HepG2 (cell line): ENCODE data around the gene SLC35G2. TPM values are rescaled to one million over a fixed set of nuclear protein-coding genes. Genes with fewer than 3 reads are reported as not detected.
"Not testable (repeated sequence)": the region's sequence is repeated elsewhere in the genome, so short reads cannot be mapped to it uniquely, and the experiment has no call there.

Experiments
- ATAC-seq: fragments of 200-7000 bp; cut with Tn5 transposase; 3 replicates; pipeline ENCODE4 v1.9.1; 2020; ENCODE audit warnings: mild to moderate bottlenecking, moderate library complexity
- BruUV-seq: library from RNA; stranded (reverse); fragments of 400-500 nt; replicated peaks from 2 replicates; lab custom pipeline; 2021; lab: Mats Ljungman, UMichigan
- CTCF ChIA-PET: fragments of 300-600 bp; formaldehyde crosslinking; extraction: SDS; loops from one replicate; lab custom pipeline; 2021; ENCODE audit warnings: low total read pairs, inconsistent platforms, low intra/inter-chr PET ratio; lab: Yijun Ruan, JAX
- POLR2A ChIA-PET: fragments of 350-600 bp; sonication (Branson Sonifier 250); formaldehyde crosslinking; loops from one replicate; lab custom pipeline; 2020; ENCODE audit warnings: antibody characterized with exemption, inconsistent platforms; lab: Yijun Ruan, JAX
- DNase-seq: peaks from one replicate; pipeline ENCODE4 v3.0.0-alpha.2; 2015; ENCODE audit warnings: low spot score
- FAIRE-seq: peaks from 3 replicates; lab custom pipeline; 2011; peaks lifted over from hg19 to GRCh38; lab: Jason Lieb, UNC
- H2AFZ ChIP-seq: one replicate; pipeline ENCODE4 v1.6.1; 2011; ENCODE audit warnings: low read length, inconsistent platforms
- H3K27ac ChIP-seq: fragments of 300-600 bp; 3 replicates; pipeline ENCODE4 v1.8.0; 2011; ENCODE audit warnings: mixed run types, mild to moderate bottlenecking, mixed read lengths, low read length, inconsistent platforms; ENCODE audit not compliant: insufficient read depth; ENCODE audit errors: extremely low read length
- H3K27me3 ChIP-seq, 2 experiments: fragments of 200-600 bp in 1 of 2; 2 replicates in 1 of 2; 3 replicates in 1 of 2; pipeline versions ENCODE4 v1.6.0 to v1.8.0; 2011; ENCODE audit warnings: low read length in 2 of 2, mild to moderate bottlenecking in 2 of 2, moderate library complexity in 2 of 2, inconsistent platforms in 1 of 2; ENCODE audit not compliant: insufficient read depth in 2 of 2, control insufficient read depth in 1 of 2
- H3K36me3 ChIP-seq, 2 experiments: fragments of 200-600 bp in 1 of 2; replicated peaks in 1 of 2; 2 replicates in 1 of 2; 3 replicates in 1 of 2; pipeline versions ENCODE4 v1.5.1 to v1.8.0; 2011; ENCODE audit warnings: low read length in 2 of 2, inconsistent platforms in 1 of 2; ENCODE audit not compliant: insufficient read depth in 2 of 2, control insufficient read depth in 1 of 2
- H3K4me1 ChIP-seq: 2 replicates; pipeline ENCODE4 v1.5.1; 2012; ENCODE audit warnings: low read length, inconsistent platforms; ENCODE audit not compliant: insufficient read depth
- H3K4me2 ChIP-seq: 2 replicates; pipeline ENCODE4 v1.6.0; 2011; ENCODE audit warnings: low read depth, low read length, inconsistent platforms
- H3K4me3 ChIP-seq, 3 experiments: fragments of 200-600 bp in 1 of 3; sonication (generic), shearing (Covaris generic) in 1 of 3; replicated peaks in 1 of 3; 2 replicates each; pipeline ENCODE4 v1.5.1; 2011 to 2016; ENCODE audit warnings: low read length in 3 of 3, inconsistent platforms in 2 of 3, low read depth in 2 of 3, mild to moderate bottlenecking in 2 of 3, control low read depth in 1 of 3, mixed read lengths in 1 of 3; ENCODE audit not compliant: insufficient read depth in 1 of 3
- H3K79me2 ChIP-seq: one replicate; pipeline ENCODE4 v1.6.1; 2011; ENCODE audit warnings: low read length, inconsistent platforms; ENCODE audit not compliant: insufficient read depth
- H3K9ac ChIP-seq: 2 replicates; pipeline ENCODE4 v1.6.0; 2011; ENCODE audit warnings: mild to moderate bottlenecking, low read depth, low read length, inconsistent platforms; ENCODE audit not compliant: insufficient read depth
- H3K9me3 ChIP-seq: 2 replicates; pipeline ENCODE4 v1.5.1; 2012; ENCODE audit warnings: mild to moderate bottlenecking, low read length
- H4K20me1 ChIP-seq: 2 replicates; pipeline ENCODE4 v1.6.0; 2011; ENCODE audit warnings: inconsistent platforms, mild to moderate bottlenecking, low read length, moderate library complexity; ENCODE audit not compliant: insufficient read depth
- HNF4A ChIP-seq: sonication (generic); formaldehyde crosslinking; IDR thresholded peaks from 2 replicates; pipeline ENCODE4 v1.4.0; 2020; ENCODE audit warnings: missing genetic modification reagents
- RFX1 ChIP-seq: fragments of 450-650 bp; IDR thresholded peaks from 2 replicates; pipeline ENCODE4 v1.6.1; 2017
- ZBTB10 ChIP-seq: sonication (generic); formaldehyde crosslinking; IDR thresholded peaks from 2 replicates; pipeline ENCODE4 v1.4.0; 2020; ENCODE audit warnings: missing genetic modification reagents, borderline replicate concordance
- ZNF101 ChIP-seq: sonication (generic); formaldehyde crosslinking; IDR thresholded peaks from 2 replicates; pipeline ENCODE4 v1.4.0; 2020; ENCODE audit warnings: mild to moderate bottlenecking, low read depth, missing genetic modification reagents, borderline replicate concordance
- ZNF230 ChIP-seq: sonication (generic); formaldehyde crosslinking; IDR thresholded peaks from 2 replicates; pipeline ENCODE4 v1.4.0; 2020; ENCODE audit warnings: mild to moderate bottlenecking, missing genetic modification reagents
- ZNF746 ChIP-seq: sonication (generic); formaldehyde crosslinking; IDR thresholded peaks from 2 replicates; pipeline ENCODE4 v1.8.0; 2022; ENCODE audit warnings: mild to moderate bottlenecking, missing genetic modification reagents
- ZNF775 ChIP-seq: sonication (generic); formaldehyde crosslinking; IDR thresholded peaks from 2 replicates; pipeline ENCODE4 v1.4.0; 2020; ENCODE audit warnings: missing genetic modification reagents, mild to moderate bottlenecking, moderate library complexity, borderline replicate concordance
- ZZZ3 ChIP-seq: sonication (generic); formaldehyde crosslinking; IDR thresholded peaks from 2 replicates; pipeline ENCODE4 v1.4.0; 2020; ENCODE audit warnings: missing genetic modification reagents, mild to moderate bottlenecking, borderline replicate concordance
- WGBS: methylation state at CpG from one replicate; pipeline ENCODE4 v1.1.6; 2017; ENCODE audit warnings: low lambda C conversion rate; 5-methylcytosine and 5-hydroxymethylcytosine counted together
- in situ Hi-C: cut with HindIII; loops from 2 replicates; pipeline ENCODE4 v1.10.0; 2017; ENCODE audit warnings: low pct_unique_long_range_greater_than_20kb; ENCODE audit not compliant: extremely low pct_ligation_motif_present
- intact Hi-C: fragments of 100-400 bp; cut with micrococcal nuclease; formaldehyde crosslinking; loops from one replicate; pipeline ENCODE4 v1.10.0; 2022; ENCODE audit not compliant: unreplicated experiment
- polyA plus RNA-seq, 8 experiments: library from polyadenylated mRNA; depleted of rRNA in 3 of 8; stranded (reverse) in 7 of 8; unstranded in 1 of 8; fragments of >200 nt; fragmentation: Illumina TruSeq in 4 of 8; extraction: Trizol in 4 of 8; gene quantifications; 2 replicates each; pipeline versions ENCODE4 v1.2.1 to v1.2.3, GENCODE V29; 2011 to 2016; ENCODE audit warnings: low read depth in 4 of 8, missing spikeins in 1 of 8, mixed read lengths in 1 of 8; ENCODE audit not compliant: insufficient read depth in 1 of 8
- total RNA-seq, 5 experiments: library from RNA; depleted of rRNA; stranded (reverse); fragments of >200 nt; fragmentation: Illumina TruSeq; extraction: Trizol; gene quantifications; 2 replicates each; pipeline ENCODE4 v1.2.3, GENCODE V29; 2016; ENCODE audit warnings: low read depth in 1 of 5
- TF ChIP-seq, protein P1 (sequence below): sonication (generic); formaldehyde crosslinking; IDR thresholded peaks from 2 replicates; pipeline ENCODE4 v1.5.0; 2020; ENCODE audit warnings: mild to moderate bottlenecking, low read depth, missing genetic modification reagents, borderline replicate concordance

The SLC35G2 gene
- total and polyA plus RNA-seq, 2 of the 13 experiments (the other 11 are each of a cell fraction or from before 2014, with no cell fraction given), result 7.6 to 10.3 TPM

DNA sequence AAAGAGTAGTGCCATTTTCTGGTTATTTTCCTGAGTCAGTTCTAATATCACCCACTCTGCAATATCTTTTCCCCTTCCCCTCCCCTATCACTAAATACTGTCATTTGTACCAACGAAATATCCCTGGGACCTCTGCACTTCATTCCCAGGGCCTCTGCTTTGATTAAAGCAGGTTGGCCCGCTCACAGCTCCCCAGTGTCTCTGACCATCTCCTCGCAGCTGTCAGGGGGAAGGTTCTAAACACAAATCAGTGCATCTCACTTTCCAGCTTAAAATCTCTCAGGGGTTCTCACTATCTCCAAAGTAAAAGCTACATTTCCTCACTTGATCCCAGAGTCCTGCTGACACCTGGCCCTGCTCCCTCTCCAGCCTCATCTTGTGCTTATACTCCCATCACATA, 28.1 kb upstream of the SLC35G2 start (continued):
- no peak for TF ChIP-seq ZBTB10 (CRISPR knock-in tag)
- no peak for TF ChIP-seq ZZZ3 (CRISPR knock-in tag)
- no peak for TF ChIP-seq ZNF101 (CRISPR knock-in tag)
- TF ChIP-seq ZNF775 (CRISPR knock-in tag), result no peak
- TF ChIP-seq, protein P1, sequence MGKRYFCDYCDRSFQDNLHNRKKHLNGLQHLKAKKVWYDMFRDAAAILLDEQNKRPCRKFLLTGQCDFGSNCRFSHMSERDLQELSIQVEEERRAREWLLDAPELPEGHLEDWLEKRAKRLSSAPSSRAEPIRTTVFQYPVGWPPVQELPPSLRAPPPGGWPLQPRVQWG (CRISPR knock-in tag), result no peak
- no peak for TF ChIP-seq ZNF230 (CRISPR knock-in tag)

GRCh38 chr3:136792556-136793330, 26.2 kb upstream of the SLC35G2 start:
- no peaks in the 10 kb centered on the region for H3K9me3 ChIP-seq
- no peaks in the 10 kb centered on the region for H3K36me3 ChIP-seq
- no peaks in the 10 kb centered on the region for H3K4me1 ChIP-seq
- in situ Hi-C loops, result no loop called here
- H3K9ac ChIP-seq, result no peak overlapping the region
- peak; percentile 20; the same call in 1 of the 2 replicates for TF ChIP-seq HNF4A
- peak; percentile 22; the same call in 1 of the 2 replicates for TF ChIP-seq RFX1
- TF ChIP-seq ZNF746 (CRISPR knock-in tag), result no peak
- intact Hi-C loops, result no loop called here
- ChIA-PET POLR2A (no interaction called here), CTCF (no interaction called here)
- 21% methylated on average over 4 of the region's 4 CpGs for WGBS
- H3K4me2 ChIP-seq, result no peak overlapping the region
- DNase-seq (no peak), FAIRE-seq (no peak), ATAC-seq (no peak)
- no peak overlapping the region for H3K4me3 ChIP-seq
- H3K79me2 ChIP-seq, result no peaks in the 10 kb centered on the region
- no peak overlapping the region for H3K27ac ChIP-seq
- H3K27me3 ChIP-seq, result no peaks in the 10 kb centered on the region; a peak in 1 of 5 replicates
- BruUV-seq, result no TSS peak
- no peaks in the 10 kb centered on the region for H4K20me1 ChIP-seq
- no peak overlapping the region for H2AFZ ChIP-seq

- WGBS, result 59% methylated on average over 10 of the region's 10 CpGs
- CTCF ChIA-PET, BruUV-seq: not testable (repeated sequence)
Observed at GRCh38 chr3:136801146-136801545, 17.8 kb upstream of the SLC35G2 start.

More at GRCh38 chr3:136801146-136801545, 17.8 kb upstream of the SLC35G2 start:
- H3K27ac ChIP-seq, H3K4me3 ChIP-seq, H3K36me3 ChIP-seq, ATAC-seq, H2AFZ ChIP-seq, intact Hi-C loops, H4K20me1 ChIP-seq, POLR2A ChIA-PET, H3K9me3 ChIP-seq, H3K9ac ChIP-seq, H3K4me1 ChIP-seq, DNase-seq, in situ Hi-C loops, H3K79me2 ChIP-seq, H3K27me3 ChIP-seq, FAIRE-seq, H3K4me2 ChIP-seq: not testable (repeated sequence)
